Astrocyte of the hippocampus (primary cell): ENCODE data around the gene FTO.

Source experiments
- DNase-seq: peaks from one replicate; pipeline ENCODE4 v3.0.0; 2011; ENCODE audit warnings: low read depth, low spot score

The FTO gene

GRCh38 chr16:53926209-53926608 is 222.3 kb downstream of the FTO start:
- no peak for DNase-seq

- no peak for DNase-seq
Observed at GRCh38 chr16:53932975-53933374, 229.0 kb downstream of the FTO start.

- no peak for DNase-seq
Observed at GRCh38 chr16:53933407-53933806, 229.5 kb downstream of the FTO start.

GRCh38 chr16:53936052-53936451 is 232.1 kb downstream of the FTO start:
- DNase-seq = no peak

GRCh38 chr16:53936529-53936928 is 232.6 kb downstream of the FTO start:
- no peak for DNase-seq

GRCh38 chr16:53937161-53937880 is 233.4 kb downstream of the FTO start:
- DNase-seq = no peak

GRCh38 chr16:53944025-53944424 is 240.1 kb downstream of the FTO start:
- no peak for DNase-seq

- DNase-seq = peak; percentile 65
Observed at GRCh38 chr16:53945996-53946395, 242.0 kb downstream of the FTO start.

GRCh38 chr16:53946746-53947386 is 242.9 kb downstream of the FTO start:
- DNase-seq = no peak

GRCh38 chr16:53947642-53948041 is 243.7 kb downstream of the FTO start:
- peak; percentile 19 for DNase-seq

GRCh38 chr16:53948326-53948725 is 244.4 kb downstream of the FTO start:
- no peak for DNase-seq

GRCh38 chr16:53948734-53949430 is 244.9 kb downstream of the FTO start:
- DNase-seq = no peak

GRCh38 chr16:53949715-53950410 is 245.9 kb downstream of the FTO start:
- DNase-seq = no peak

- DNase-seq = no peak
Observed at GRCh38 chr16:53950677-53951076, 246.7 kb downstream of the FTO start.

GRCh38 chr16:53952215-53953208 is 248.6 kb downstream of the FTO start:
- peak; percentile 37 for DNase-seq

GRCh38 chr16:53953336-53953735 is 249.4 kb downstream of the FTO start:
- DNase-seq = no peak

GRCh38 chr16:53955221-53955875 is 251.4 kb downstream of the FTO start:
- no peak for DNase-seq

- DNase-seq = no peak
Observed at GRCh38 chr16:53958341-53958880, 254.5 kb downstream of the FTO start.

- DNase-seq = no peak
Observed at GRCh38 chr16:53960050-53960812, 256.3 kb downstream of the FTO start.
